ENCODE measurements around the gene IP6K1.

- TF ChIP-seq, protein P1, sequence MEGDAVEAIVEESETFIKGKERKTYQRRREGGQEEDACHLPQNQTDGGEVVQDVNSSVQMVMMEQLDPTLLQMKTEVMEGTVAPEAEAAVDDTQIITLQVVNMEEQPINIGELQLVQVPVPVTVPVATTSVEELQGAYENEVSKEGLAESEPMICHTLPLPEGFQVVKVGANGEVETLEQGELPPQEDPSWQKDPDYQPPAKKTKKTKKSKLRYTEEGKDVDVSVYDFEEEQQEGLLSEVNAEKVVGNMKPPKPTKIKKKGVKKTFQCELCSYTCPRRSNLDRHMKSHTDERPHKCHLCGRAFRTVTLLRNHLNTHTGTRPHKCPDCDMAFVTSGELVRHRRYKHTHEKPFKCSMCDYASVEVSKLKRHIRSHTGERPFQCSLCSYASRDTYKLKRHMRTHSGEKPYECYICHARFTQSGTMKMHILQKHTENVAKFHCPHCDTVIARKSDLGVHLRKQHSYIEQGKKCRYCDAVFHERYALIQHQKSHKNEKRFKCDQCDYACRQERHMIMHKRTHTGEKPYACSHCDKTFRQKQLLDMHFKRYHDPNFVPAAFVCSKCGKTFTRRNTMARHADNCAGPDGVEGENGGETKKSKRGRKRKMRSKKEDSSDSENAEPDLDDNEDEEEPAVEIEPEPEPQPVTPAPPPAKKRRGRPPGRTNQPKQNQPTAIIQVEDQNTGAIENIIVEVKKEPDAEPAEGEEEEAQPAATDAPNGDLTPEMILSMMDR (IDR thresholded peaks at IDR 0.05 in 8 of 11, conservative IDR thresholded peaks at IDR 0.05 in 3 of 11): no peak
- TF ChIP-seq POLR2A (IDR thresholded peaks at IDR 0.05) (no peak), POLR2AphosphoS5 (IDR thresholded peaks at IDR 0.05) (no peak)
Observed at GRCh38 chr3:49756036-49756435, 30.3 kb downstream of the IP6K1 start.
